ENCODE results near the gene MRPL28.
A peak's percentile ranks its signal among the peaks of the same experiment; 100 is the strongest.

- TF ChIP-seq, protein P1, sequence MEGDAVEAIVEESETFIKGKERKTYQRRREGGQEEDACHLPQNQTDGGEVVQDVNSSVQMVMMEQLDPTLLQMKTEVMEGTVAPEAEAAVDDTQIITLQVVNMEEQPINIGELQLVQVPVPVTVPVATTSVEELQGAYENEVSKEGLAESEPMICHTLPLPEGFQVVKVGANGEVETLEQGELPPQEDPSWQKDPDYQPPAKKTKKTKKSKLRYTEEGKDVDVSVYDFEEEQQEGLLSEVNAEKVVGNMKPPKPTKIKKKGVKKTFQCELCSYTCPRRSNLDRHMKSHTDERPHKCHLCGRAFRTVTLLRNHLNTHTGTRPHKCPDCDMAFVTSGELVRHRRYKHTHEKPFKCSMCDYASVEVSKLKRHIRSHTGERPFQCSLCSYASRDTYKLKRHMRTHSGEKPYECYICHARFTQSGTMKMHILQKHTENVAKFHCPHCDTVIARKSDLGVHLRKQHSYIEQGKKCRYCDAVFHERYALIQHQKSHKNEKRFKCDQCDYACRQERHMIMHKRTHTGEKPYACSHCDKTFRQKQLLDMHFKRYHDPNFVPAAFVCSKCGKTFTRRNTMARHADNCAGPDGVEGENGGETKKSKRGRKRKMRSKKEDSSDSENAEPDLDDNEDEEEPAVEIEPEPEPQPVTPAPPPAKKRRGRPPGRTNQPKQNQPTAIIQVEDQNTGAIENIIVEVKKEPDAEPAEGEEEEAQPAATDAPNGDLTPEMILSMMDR (IDR thresholded peaks at IDR 0.05): peak in 1 of 6 experiments; percentile 5
- peak in 1 of 4 donors; percentile 9 for TF ChIP-seq POLR2A (IDR thresholded peaks at IDR 0.05)
Measured at GRCh38 chr16:397135-397661, 26.9 kb upstream of the MRPL28 start, which contains the start of gene NME4.
